Stimulated activated CD4-positive, alpha-beta T cell treated with anti-CD3 and anti-CD28 coated beads, Interleukin-12 subunit alpha, Interleukin-12 subunit beta, amount 100 ng/mL, for 48 hours (primary cell): ENCODE measurements around the gene FAM117A.
"Not testable (repeated sequence)": the region's sequence is repeated elsewhere in the genome, so short reads cannot be mapped to it uniquely, and the experiment has no call there.

Experiments
- DNase-seq, 3 donors: peaks; one replicate each; pipeline ENCODE4 v3.0.0-alpha.2; 2020; ENCODE audit warnings: low read depth in 2 of 3, low spot score in 1 of 3

FAM117A gene

DNA sequence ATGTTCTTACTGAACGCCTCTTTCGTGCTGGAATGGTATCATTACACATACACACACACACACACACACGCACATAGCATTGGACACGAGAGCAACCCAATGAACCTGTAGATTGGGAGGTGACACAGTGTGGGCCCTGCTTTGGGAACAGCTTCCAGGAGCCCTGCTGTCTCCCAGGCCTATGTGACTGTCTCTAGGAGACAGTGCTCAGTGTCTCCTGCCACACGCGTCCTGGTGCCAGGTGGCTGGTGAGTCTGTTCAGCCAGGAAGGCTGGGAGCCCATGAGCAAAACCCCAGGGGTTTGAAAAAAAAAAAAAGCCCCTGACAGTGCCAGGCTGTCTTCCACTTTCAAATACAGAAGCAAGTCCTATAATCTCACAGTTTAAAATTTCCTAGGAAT is 83.6 kb downstream of the FAM117A start:
- no peak for DNase-seq

DNA sequence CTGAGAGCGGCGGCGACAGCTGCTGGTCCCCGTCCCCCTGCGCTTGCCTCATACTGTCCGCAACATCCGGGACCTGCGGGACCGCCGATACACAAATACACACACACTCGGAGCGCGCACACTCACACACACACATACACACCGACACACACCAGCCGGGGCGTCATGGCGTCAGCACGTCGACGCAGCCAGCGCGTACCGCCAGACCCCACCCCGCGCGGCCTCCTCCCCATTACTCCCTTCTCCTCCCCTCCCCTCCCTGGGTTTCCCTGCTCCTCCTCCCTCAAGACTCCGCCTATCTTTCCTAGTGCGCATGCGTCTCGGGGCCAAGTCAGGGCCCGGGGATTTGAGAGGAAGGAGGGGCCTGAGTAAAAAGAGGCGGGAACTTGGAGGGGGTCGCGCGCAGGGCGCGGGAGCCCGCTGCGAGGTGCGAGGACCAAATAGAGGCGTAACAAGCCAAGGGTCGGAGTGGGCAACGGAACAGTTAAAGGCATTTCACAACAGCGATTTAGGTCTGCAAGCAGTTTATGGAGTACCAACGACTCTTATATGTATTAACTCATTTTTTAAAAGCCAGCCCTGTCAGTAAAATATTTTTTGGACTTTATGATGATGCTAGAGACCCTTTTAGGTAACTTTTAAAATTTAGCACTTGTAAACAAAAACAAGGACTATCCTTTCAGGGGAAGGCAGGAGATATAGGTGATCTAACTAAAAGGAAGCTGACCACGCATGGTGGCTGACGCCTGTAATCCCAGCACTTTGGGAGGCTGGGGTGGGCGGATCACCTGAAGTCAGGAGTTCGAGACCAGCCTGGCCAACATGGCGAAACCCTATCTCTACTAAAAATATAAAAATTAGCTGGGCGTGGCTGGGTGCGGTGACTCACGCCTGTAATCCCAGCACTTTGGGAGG is 85.7 kb downstream of the FAM117A start, which contains the start of gene SPOP:
TSS of gene SPOP (minus strand) at position 165 of the 915 bp plus-strand sequence. CDS start 55,287 bp downstream, outside the sequence.
- peak; percentile 98 to 99 (median 99) for DNase-seq

DNA sequence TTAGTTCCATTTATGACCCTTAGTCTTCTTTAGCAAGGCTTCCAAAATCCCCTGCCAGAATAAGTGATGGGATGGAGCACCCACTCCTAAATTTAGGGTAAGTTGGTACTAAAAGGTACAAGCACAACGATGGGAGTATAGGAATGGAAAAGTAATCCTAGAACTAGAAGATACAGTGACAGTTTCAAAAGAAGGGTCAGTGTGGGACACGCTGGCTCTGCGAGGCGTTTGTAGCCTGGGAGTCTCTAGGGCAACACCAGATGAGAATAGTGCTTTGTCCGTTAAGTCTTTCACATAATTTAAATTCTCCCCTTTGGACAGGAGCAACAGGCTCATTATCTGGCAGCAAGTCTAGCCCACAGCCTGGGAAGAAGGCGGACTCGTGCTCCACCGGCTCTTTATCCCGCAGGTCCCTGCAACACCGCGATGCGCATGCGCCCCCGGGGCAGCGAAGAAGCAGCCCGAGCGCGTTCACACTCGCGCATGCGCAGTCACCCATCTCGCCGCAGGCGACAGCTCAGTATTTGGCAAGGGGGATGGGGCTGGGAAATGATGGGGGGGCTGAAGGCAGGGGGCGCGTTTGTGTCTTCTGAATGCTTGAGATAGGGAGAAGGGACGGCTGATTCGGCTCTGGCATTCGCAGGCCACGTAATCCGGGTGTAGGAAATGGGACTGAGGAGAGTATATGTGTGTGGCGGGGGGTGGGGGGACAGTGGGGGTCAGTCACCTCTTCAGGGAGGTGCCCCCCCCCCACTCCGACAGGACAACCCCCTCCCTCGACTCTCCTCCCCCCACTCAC is 86.6 kb downstream of the FAM117A start:
- peak; percentile 88 to 97 (median 91) for DNase-seq

DNA sequence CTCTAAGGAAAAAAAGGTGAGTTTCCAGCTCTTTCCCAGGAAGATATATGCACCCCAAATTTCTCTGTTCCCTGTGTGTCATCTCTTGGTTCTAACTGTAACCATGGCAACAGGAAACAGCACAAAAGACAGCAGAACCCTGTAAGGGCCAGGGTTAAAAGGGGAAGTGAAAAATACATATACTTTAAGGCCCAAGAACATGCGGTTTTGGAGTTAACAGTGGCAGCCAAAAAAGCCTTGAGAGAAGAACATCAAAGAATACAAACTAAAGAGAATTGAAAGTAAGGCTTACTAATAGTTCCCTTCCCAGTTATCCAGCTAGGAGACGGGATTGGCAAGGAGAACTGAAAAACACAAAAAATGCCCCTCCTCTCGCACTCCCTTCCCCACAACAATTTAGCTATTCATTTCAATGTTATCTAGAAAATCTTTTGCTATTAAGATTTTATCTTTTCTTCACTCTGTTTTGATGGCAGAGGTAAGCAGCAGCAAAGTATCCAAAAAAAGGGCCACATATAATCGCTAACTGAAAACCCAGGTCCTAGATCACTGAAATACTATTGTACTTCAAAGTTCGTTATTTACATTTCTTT is 87.6 kb downstream of the FAM117A start:
- DNase-seq, result peak in 1 of 3 donors; percentile 27

DNA sequence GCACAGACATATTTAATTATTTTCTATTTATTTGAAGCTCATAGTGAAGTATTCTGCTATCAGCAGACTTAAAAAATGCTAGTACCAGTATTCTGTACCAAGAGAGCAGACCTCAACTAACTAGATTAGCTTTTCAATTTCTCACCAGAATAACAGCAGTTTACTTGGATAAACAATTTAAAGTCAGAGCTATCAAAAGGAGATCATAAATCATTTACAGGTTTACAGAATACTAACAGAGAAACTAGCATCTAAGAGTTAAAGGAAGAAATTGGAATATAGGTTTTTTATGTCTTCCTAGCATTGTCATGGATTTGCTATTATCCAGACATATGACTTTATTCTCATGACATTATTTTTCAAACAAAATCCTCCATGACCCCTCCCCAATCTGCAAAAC is 89.4 kb downstream of the FAM117A start:
- DNase-seq, result no peak

DNA sequence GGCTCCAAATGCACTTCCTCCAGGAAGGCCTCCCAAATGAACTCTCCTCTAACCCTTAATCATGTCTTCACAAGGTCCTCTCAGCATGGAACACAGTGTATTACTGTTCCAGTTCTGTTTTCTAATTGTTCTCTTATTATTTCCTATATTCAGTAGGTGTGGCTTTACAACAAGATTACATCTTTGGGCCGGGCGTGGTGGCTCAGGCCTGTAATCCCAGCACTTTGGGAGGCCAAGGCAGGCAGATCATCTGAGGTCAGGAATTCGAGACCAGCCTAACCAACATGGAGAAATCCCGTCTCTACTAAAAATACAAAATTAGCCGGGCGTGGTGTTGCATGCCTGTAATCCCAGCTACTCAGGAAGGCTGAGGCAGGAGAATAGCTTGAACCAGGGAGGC is 90.3 kb downstream of the FAM117A start:
- not testable (repeated sequence) for DNase-seq

DNA sequence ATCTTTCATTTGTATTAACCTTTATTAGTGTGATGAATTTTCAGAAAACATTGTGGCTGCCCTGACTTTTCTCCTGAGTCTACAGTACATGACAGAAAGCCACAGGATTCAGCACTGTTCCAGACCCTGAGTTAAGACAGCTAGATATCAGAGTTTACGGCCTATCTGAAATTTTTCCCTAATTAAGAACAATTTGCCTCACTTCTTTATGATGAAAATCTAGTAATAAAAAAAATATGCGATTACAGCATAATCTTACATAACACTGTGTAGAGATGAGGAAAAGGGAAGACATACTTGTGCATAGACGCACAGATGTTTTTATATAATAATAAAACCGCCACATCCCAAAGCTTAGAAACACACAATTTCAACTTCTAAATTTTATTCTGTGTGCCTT is 93.3 kb downstream of the FAM117A start:
- no peak for DNase-seq

DNA sequence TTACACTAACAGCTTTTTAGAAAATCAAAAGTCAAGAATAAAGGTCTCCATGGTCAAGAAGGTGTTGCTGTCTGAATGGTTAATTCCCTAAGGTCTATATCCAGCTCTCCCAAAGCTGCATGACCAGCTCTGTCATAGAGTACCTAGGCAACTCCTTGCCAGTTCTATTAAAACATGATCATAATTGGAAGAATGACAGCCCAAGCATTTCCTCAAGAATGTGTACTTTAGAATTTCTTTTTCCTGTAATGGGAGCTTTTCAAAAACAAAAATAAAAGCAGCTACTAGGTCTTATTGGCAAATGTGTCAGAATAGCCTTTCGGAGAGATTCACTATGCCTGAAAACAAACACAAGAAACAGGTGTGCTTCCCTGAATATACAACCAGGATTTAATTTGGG is 93.9 kb downstream of the FAM117A start:
- no peak for DNase-seq

DNA sequence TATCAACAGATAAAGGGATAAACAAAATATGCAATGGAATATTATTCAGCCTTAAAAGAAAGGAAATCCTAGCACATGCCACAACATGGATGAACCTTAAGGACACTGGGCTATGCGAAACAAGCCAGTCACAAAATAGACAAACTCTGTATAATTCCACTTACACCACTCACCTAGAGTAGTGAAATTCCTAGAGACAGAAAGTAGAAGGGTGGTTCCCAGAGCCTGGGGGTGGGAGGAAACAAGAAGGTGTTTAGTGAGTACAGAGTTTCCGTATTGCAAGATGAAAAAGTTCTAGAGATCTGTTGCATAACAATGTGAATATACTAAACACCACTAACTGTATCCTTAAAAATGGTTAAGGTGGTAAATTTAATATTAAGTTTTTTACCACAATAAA is 96.1 kb downstream of the FAM117A start:
- no peak for DNase-seq

DNA sequence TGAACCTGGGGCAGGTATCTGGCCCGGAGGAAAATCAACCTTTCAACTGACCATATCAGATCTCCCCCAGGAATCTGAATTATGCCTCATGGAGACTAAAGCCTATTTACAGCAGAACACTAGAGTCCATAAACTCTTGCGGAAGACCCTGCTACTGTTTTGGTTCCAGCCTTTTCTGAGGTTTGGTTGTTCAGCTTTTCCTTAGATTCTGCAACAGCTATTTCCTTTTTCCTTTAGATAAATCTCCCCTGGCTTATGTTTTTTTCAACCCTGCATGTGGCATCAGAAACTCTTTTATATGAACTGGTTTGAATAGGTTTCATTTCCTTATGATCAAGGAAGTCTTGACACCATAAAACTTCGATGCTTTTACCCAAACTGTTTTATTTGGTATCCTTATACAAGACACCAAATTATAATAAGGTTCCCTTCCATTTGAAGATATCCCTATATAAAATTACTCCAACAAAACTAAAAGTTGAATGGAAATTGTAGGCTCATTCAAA is 99.2 kb downstream of the FAM117A start:
- no peak for DNase-seq
